ENCODE measurements around the gene NHERF1.

Gene NHERF1

GRCh38 chr17:74763565-74764387, 15.3 kb downstream of the NHERF1 start:
- H3K4me3 ChIP-seq (ENCODE audit: low read length) = no peak overlapping the region
- no peaks in the 10 kb centered on the region for H3K36me3 ChIP-seq (ENCODE audit: control insufficient read depth, insufficient read depth, low read length, severe bottlenecking)
- no peak overlapping the region for H3K9ac ChIP-seq (ENCODE audit: low read length)
- H3K27me3 ChIP-seq (replicated peaks; ENCODE audit: control insufficient read depth, insufficient read depth, low read length) = no peaks in the 10 kb centered on the region
- DNase-seq (ENCODE audit: low read depth) = no peak
- H3K4me1 ChIP-seq (ENCODE audit: control insufficient read depth, insufficient read depth, low read length) = peaks cover 18% of the 10 kb centered on the region
- no peaks in the 10 kb centered on the region for H3K9me3 ChIP-seq (ENCODE audit: control insufficient read depth, low read length)

GRCh38 chr17:74764751-74765286, 16.4 kb downstream of the NHERF1 start:
- no peaks in the 10 kb centered on the region for H3K9me3 ChIP-seq (ENCODE audit: control insufficient read depth, low read length)
- H3K36me3 ChIP-seq (ENCODE audit: control insufficient read depth, insufficient read depth, low read length, severe bottlenecking) = peaks cover 4% of the 10 kb centered on the region
- no peaks in the 10 kb centered on the region for H3K27me3 ChIP-seq (replicated peaks; ENCODE audit: control insufficient read depth, insufficient read depth, low read length)
- no peak for DNase-seq (ENCODE audit: low read depth)
- H3K9ac ChIP-seq (ENCODE audit: low read length) = no peak overlapping the region
- H3K4me1 ChIP-seq (ENCODE audit: control insufficient read depth, insufficient read depth, low read length) = peaks cover 18% of the 10 kb centered on the region
- H3K4me3 ChIP-seq (ENCODE audit: low read length) = no peak overlapping the region

GRCh38 chr17:74766413-74766812, 18.0 kb downstream of the NHERF1 start:
- Histone ChIP-seq H3K27me3 (replicated peaks; ENCODE audit: control insufficient read depth, insufficient read depth, low read length) (no peaks in the 10 kb centered on the region), H3K36me3 (ENCODE audit: control insufficient read depth, insufficient read depth, low read length, severe bottlenecking) (peaks cover 20% of the 10 kb centered on the region), H3K9ac (ENCODE audit: low read length) (no peak overlapping the region), H3K4me1 (ENCODE audit: control insufficient read depth, insufficient read depth, low read length) (peaks cover 14% of the 10 kb centered on the region), H3K4me3 (ENCODE audit: low read length) (no peak overlapping the region), H3K9me3 (ENCODE audit: control insufficient read depth, low read length) (no peaks in the 10 kb centered on the region)
- DNase-seq (ENCODE audit: low read depth) = no peak

- Histone ChIP-seq H3K36me3 (ENCODE audit: control insufficient read depth, insufficient read depth, low read length, severe bottlenecking) (peaks cover 27% of the 10 kb centered on the region), H3K27me3 (replicated peaks; ENCODE audit: control insufficient read depth, insufficient read depth, low read length) (no peaks in the 10 kb centered on the region), H3K9ac (ENCODE audit: low read length) (no peak overlapping the region), H3K9me3 (ENCODE audit: control insufficient read depth, low read length) (no peaks in the 10 kb centered on the region), H3K4me1 (ENCODE audit: control insufficient read depth, insufficient read depth, low read length) (peaks cover 14% of the 10 kb centered on the region), H3K4me3 (ENCODE audit: low read length) (no peak overlapping the region)
- no peak for DNase-seq (ENCODE audit: low read depth)
Observed at GRCh38 chr17:74767111-74767516, 18.7 kb downstream of the NHERF1 start.

- no peaks in the 10 kb centered on the region for H3K9me3 ChIP-seq (ENCODE audit: control insufficient read depth, low read length)
- no peaks in the 10 kb centered on the region for H3K27me3 ChIP-seq (replicated peaks; ENCODE audit: control insufficient read depth, insufficient read depth, low read length)
- no peak for DNase-seq (ENCODE audit: low read depth)
- H3K9ac ChIP-seq (ENCODE audit: low read length) = peak overlapping the region; percentile 23
- peaks cover 38% of the 10 kb centered on the region for H3K36me3 ChIP-seq (ENCODE audit: control insufficient read depth, insufficient read depth, low read length, severe bottlenecking)
- no peak overlapping the region for H3K4me3 ChIP-seq (ENCODE audit: low read length)
- H3K4me1 ChIP-seq (ENCODE audit: control insufficient read depth, insufficient read depth, low read length) = peaks cover 14% of the 10 kb centered on the region
Observed at GRCh38 chr17:74768069-74768762, 19.8 kb downstream of the NHERF1 start.

GRCh38 chr17:74768763-74769114, 20.3 kb downstream of the NHERF1 start:
- Histone ChIP-seq H3K9me3 (ENCODE audit: control insufficient read depth, low read length) (no peaks in the 10 kb centered on the region), H3K4me1 (ENCODE audit: control insufficient read depth, insufficient read depth, low read length) (peaks cover 16% of the 10 kb centered on the region), H3K9ac (ENCODE audit: low read length) (peak overlapping the region; percentile 37), H3K36me3 (ENCODE audit: control insufficient read depth, insufficient read depth, low read length, severe bottlenecking) (peaks cover 43% of the 10 kb centered on the region), H3K4me3 (ENCODE audit: low read length) (no peak overlapping the region), H3K27me3 (replicated peaks; ENCODE audit: control insufficient read depth, insufficient read depth, low read length) (no peaks in the 10 kb centered on the region)
- no peak for DNase-seq (ENCODE audit: low read depth)

- Histone ChIP-seq H3K9ac (ENCODE audit: low read length) (peak overlapping the region; percentile 37), H3K36me3 (ENCODE audit: control insufficient read depth, insufficient read depth, low read length, severe bottlenecking) (peaks cover 43% of the 10 kb centered on the region), H3K9me3 (ENCODE audit: control insufficient read depth, low read length) (no peaks in the 10 kb centered on the region), H3K4me1 (ENCODE audit: control insufficient read depth, insufficient read depth, low read length) (peaks cover 20% of the 10 kb centered on the region), H3K4me3 (ENCODE audit: low read length) (no peak overlapping the region), H3K27me3 (replicated peaks; ENCODE audit: control insufficient read depth, insufficient read depth, low read length) (no peaks in the 10 kb centered on the region)
- DNase-seq (ENCODE audit: low read depth) = no peak
Observed at GRCh38 chr17:74769266-74769855, 20.9 kb downstream of the NHERF1 start.

- H3K36me3 ChIP-seq (ENCODE audit: control insufficient read depth, insufficient read depth, low read length, severe bottlenecking) = peaks cover 43% of the 10 kb centered on the region
- H3K9ac ChIP-seq (ENCODE audit: low read length) = no peak overlapping the region
- H3K4me3 ChIP-seq (ENCODE audit: low read length) = no peak overlapping the region
- peaks cover 21% of the 10 kb centered on the region for H3K4me1 ChIP-seq (ENCODE audit: control insufficient read depth, insufficient read depth, low read length)
- H3K27me3 ChIP-seq (replicated peaks; ENCODE audit: control insufficient read depth, insufficient read depth, low read length) = no peaks in the 10 kb centered on the region
- DNase-seq (ENCODE audit: low read depth) = no peak
- H3K9me3 ChIP-seq (ENCODE audit: control insufficient read depth, low read length) = no peaks in the 10 kb centered on the region
Observed at GRCh38 chr17:74769856-74770497, 21.5 kb downstream of the NHERF1 start.

GRCh38 chr17:74770498-74771318, 22.3 kb downstream of the NHERF1 start:
- DNase-seq (ENCODE audit: low read depth) = peak; percentile 53
- H3K36me3 ChIP-seq (ENCODE audit: control insufficient read depth, insufficient read depth, low read length, severe bottlenecking) = peaks cover 43% of the 10 kb centered on the region
- no peaks in the 10 kb centered on the region for H3K9me3 ChIP-seq (ENCODE audit: control insufficient read depth, low read length)
- H3K4me1 ChIP-seq (ENCODE audit: control insufficient read depth, insufficient read depth, low read length) = peaks cover 27% of the 10 kb centered on the region
- H3K27me3 ChIP-seq (replicated peaks; ENCODE audit: control insufficient read depth, insufficient read depth, low read length) = no peaks in the 10 kb centered on the region
- H3K4me3 ChIP-seq (ENCODE audit: low read length) = no peak overlapping the region
- H3K9ac ChIP-seq (ENCODE audit: low read length) = no peak overlapping the region

GRCh38 chr17:74771319-74771914, 23.0 kb downstream of the NHERF1 start:
- H3K9ac ChIP-seq (ENCODE audit: low read length) = no peak overlapping the region
- H3K4me1 ChIP-seq (ENCODE audit: control insufficient read depth, insufficient read depth, low read length) = peaks cover 27% of the 10 kb centered on the region
- H3K27me3 ChIP-seq (replicated peaks; ENCODE audit: control insufficient read depth, insufficient read depth, low read length) = no peaks in the 10 kb centered on the region
- H3K36me3 ChIP-seq (ENCODE audit: control insufficient read depth, insufficient read depth, low read length, severe bottlenecking) = peaks cover 43% of the 10 kb centered on the region
- H3K4me3 ChIP-seq (ENCODE audit: low read length) = no peak overlapping the region
- no peaks in the 10 kb centered on the region for H3K9me3 ChIP-seq (ENCODE audit: control insufficient read depth, low read length)
- no peak for DNase-seq (ENCODE audit: low read depth)

All from adipocyte (in vitro differentiated cells).